GM21423 (cell line): ENCODE results near the gene BABAM2.
"Not testable (repeated sequence)": the region's sequence is repeated elsewhere in the genome, so short reads cannot be mapped to it uniquely, and the experiment has no call there.

Experiments
- ATAC-seq: cut with Tn5 transposase; IDR thresholded peaks from one replicate; pipeline ENCODE4 v1.9.1; 2021; ENCODE audit warnings: mild to moderate bottlenecking, moderate library complexity; ENCODE audit not compliant: unreplicated experiment

The BABAM2 gene

DNA sequence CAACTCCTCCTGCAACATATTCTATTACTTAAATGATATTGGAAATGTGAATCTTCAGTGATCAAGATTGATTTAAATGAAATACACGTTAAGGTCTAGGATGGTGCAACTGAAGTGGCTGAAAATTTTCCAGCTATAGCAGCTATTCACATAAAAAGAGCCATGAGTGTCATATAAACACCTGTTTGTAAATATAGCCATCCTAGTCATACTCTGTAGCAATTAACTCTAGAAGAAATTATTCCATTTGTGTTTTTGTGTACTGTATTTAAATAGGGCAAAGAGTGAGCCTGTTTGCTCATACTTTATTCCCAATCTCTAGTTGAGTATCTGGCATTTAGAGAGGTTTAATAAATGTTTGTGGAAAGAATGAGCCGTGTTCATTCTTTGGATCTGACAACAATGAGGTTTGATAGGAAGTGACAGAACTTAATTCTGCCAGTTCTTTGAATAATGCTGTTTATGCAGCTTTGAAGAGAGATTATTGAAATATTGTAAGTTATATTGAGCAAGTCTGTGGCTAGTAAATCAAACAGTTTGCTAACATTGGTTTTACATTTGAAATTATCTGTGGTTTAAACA lies 49.7 kb downstream of the BABAM2 start:
- ATAC-seq, result no peak

DNA sequence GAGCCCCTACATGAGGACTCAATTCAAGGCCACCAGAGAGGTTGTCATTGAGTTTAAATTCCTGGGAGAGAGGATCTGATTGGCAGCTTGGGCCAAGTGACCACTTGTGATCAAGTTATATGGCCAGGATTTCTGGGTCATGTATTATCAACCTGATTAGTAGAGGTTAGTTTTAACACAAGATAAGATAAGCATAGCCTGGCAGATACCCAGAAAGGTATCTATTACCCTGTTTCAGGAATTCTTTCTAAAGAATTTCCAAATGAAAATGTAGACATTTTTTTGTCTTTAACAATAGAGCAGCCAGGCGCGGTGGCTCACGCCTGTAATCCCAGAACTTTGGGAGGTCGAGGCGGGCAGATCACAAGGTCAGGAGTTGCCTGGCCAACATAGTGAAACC lies 50.5 kb downstream of the BABAM2 start:
- ATAC-seq, result no peak

DNA sequence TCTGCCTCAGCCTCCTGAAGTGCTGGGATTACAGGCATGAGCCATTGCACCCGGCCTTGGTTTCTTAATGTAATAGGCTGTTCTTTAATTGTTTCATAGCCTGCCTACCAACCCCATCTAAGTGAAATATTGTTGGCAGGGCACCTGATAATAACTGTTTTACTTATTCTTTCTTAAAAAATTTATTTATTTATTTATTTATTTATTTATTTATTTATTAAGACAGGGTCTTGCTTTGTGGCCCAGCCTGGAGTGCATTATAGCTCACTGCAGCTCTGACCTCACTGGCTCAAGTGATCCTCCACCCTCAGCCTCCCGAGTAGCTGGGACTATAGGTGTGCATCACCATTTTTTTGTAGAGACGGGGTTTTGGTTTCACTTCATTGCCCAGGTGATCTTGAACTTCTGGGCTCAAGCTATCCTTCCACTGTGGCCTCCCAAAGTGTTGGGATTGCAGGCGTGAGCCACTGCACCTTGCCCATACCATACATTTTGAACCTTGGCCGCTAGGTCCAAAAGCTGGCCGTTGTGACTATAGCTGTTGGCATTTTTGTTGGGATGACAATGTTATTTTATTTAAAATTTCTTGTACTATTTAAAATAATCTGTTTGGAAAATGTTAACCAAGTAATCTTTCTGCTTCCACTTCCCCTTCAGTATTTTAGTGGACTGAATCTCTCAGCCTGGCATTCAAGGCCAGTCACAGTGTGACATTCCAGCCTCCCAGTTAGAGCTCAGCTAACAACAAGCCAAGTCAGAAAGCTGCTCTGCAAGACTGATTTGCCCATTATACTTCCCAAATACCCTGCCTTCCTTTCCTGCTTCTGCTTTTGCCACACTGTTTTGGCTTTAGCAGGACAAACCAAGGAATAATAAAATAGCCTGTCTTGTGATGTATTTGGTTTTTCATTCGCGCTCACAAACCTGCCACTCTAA lies 52.4 kb downstream of the BABAM2 start:
- no peak for ATAC-seq

DNA sequence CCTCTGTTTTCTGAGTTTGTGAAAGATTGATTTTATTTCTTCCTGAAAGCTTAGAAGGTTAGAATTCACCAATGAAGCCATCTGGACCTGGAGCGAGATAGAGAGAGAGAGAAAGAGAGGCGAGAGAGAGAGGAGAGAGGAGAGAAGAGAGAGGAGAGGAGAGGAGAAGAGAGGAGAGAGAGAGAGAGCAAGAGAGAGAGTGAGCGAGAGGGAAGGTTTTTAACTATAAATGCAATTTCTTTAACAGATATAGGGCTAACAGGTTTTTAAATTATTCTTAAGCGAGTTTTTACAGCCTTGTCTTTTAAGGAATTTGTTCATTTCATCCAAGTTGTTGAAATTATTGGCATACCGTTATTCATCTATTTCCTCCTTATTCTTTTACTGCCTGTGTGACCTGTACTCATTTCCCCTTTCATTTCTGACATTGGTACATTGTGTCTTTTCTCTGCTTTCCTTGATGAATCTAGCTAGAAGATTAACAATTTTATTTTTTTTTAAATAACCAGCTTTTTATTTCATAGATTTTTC lies 56.1 kb downstream of the BABAM2 start:
- ATAC-seq, result no peak

DNA sequence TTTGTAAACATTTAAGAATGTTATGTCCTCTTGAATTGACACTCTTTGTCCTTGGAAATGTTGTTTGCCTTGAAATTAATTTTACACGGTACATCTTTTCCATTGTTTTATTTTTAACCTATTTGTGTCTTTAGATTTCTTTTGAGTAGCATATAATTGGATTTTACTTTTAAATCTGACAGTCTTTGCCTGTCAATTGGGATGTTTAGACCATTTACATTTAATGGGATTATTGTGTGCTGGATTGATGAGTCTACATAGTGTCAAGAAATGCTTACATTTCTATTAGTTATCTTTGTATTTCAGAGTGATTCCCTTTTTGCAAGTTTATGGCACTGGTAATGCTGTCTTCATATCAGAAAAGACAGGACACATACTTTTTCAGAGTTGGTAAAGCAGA lies 61.5 kb downstream of the BABAM2 start:
- no peak for ATAC-seq

DNA sequence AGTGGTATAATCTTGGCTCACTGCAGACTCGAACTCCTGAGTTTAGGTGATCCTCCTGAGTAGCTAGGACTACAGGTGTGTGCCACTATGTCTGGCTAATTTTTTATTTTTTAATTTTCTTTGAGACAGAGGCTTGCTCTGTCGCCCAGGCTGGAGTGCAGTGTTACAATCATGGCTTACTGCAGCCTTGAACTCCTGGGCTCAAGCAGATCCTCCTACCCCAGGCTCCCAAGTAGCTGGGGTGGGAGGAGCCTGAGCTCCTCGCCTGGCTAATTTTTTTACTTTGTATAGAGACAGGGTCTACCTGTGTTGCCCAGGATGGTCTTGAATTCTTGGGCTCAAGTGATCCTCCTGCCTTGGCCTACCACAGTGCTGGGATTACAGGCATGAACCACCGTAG lies 62.5 kb downstream of the BABAM2 start:
- ATAC-seq, result no peak

DNA sequence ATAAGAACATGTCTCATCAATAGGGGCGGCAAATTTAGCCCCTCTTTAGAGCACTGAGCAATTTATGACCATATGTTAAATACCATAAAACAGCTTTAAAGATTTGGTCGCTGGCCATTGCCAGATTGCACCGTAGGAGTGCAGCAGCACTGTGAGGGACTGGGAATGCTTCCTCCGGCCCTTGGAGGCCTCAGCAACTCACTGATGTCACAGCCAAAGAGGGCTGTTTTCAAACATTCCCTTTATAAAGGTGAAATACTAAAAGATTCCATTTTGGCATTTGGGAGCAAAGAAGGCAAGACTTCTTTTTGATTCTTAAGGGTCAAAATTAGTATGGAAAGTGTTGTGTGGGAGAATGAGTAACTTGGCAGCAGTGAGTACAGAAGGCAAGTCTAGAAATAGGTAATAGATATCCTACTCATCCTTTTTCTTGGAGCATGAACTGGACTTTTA lies 63.7 kb downstream of the BABAM2 start:
- ATAC-seq, result no peak

DNA sequence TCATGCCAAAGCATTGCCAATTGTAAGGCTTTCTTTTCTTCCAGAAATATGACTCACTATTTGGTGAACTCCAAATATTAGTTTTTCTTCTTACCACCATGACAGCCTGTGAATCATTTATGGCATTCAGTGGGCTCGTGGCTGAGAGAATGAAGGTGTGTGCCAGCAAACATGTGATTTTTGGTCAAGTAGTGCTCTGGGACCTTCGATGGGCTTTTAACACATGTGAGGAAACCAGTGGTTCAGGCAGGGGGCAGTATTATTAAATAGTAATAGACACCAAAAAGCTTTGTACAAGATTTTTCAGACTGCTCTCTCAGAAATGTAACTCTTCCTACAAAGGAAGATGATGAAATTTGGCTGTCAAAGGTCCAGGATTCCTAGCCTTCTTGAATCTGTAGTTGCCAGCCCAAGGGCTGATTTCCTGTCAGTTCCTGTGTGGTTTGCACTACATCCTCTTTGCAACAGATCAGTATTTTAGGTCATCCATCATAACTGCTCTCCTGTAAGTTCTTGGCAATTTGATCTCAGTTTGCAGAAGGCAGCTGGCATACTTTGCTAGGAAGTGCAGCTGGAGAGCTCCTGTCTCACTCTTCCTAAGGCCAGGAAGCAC lies 64.3 kb downstream of the BABAM2 start:
- peak; percentile 64 for ATAC-seq

DNA sequence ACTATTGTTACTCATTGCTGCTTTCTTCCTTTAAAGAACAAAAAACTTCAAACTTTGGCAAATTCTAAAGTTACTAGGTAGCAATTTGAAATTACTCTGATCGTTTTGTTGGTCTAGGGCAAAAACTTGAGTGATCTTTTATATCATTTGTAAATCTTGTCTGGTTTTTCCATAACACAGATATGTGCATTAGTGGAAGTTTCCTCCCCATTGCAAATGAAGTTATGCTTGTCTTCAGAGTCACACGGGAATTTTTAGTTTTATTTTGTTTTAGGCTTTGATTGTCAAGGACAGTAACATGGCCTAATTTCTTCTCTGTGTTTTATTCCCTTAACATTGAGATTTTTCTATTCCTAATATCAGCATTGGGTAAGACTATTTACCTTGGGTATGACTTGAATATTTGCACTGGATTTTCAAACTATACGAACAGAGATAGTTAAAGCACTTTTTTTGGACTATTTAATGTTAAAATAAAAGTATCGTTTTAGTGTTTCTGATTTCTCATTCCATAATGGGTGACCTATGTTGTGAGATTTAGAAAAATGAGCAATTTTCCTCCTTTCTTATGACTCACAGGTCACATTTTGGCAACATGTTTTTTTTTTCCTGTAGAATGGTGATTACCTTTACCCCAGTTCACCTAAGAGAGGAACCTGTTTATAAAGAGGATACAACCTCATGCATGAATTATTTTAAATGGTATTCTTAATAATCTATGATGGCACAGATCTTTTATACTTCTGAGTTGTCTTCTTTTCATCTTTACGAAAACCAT lies 65.0 kb downstream of the BABAM2 start:
- no peak for ATAC-seq

DNA sequence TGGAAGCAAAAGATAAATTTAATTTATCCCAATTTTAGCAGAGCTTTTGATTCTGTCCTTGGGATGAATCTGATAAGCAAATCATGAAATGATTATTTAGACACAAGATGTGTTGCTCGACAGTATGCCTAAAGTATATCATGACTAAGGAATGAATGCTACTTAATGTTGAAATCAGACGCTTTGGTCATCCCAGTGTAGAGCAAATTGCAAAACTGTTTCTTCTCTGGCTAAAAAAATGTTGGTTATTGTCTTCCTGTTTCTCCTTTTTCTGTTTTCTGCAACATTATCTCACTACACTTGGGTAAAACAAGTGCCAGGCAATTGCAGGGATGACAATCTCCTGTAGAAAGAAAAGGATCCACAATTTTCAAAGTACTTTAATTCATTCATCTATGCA lies 66.4 kb downstream of the BABAM2 start:
- ATAC-seq, result no peak

DNA sequence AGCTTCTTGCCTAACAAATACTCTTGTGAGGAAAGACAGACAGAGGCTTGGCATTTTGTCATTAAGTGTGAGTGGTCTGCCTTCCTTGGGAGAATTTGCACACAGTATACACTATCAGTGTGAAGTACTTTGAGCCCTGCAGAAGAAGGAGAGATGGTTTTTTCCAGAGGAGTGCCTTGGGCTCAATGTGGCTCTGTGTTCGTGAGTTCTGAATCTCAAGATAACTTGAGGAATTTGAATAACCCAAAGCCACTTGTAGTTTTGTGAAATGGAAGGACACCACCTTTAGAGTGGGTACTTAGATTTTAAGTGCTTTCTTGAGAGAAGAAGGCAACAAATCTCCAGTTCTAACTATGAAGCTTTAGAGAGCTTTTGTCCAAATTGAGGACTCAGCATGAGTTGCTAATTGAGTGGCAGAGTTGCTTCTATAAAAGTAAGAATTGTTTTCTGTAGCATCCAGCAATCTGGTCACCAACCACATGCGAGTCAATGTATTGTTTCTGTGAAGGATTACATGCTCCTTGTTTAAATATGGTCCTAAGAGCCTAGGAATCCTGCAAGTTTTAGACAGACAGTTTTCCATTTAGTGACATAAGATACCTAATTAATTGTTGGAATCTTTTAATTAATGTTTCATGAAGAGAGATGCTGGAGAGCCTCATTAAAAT lies 68.3 kb downstream of the BABAM2 start:
- ATAC-seq, result no peak

DNA sequence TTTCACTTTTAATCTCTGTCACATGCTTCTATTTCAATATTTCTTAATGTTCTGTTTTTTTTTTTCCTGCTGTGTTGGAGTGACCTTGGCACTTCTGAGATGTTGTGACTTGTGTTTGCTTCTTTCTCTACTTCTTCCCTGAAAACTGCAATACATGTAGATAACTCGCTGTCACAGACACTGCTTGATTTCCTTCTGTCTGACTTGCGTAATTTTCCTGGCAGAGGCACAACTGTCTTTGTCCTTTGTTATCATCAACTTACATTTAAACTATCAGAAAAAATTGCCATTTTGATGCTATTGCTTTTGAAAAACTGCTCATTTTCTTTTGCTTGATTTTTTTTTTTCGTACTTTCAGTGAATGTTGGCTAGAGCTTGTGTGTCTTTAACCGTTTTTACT lies 69.0 kb downstream of the BABAM2 start:
- ATAC-seq, result no peak

DNA sequence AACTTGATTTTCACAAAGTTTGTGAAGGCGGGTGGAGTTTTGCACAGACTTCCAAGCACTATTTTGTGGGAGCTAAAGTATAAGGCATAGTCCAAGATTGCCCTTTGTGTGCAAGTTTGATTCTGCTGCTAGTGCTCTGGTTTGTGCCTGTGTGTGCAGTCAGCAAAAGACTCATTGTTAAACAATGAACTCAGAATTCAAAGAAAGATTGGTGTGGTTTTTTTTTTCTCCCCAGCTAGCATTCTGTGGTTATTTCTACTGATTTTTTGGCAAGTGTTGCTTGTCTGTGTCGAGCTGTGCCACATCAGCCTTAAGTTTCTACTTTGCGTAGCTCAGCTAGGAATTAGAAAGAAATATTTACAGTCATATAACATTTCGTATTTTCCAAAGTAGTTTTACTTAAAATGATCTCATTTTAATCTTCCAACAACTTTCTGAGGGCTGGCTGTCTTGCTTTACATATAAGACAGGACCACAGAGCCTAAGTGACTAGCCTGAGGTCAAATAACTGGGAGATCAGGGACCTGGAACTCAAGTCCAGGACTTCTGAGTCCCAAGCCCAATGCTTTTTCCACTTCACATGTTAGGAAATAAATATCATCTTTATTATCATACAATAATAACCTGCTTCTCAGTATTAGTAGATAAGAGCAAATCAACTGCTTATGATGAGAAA lies 69.8 kb downstream of the BABAM2 start:
- ATAC-seq, result no peak

DNA sequence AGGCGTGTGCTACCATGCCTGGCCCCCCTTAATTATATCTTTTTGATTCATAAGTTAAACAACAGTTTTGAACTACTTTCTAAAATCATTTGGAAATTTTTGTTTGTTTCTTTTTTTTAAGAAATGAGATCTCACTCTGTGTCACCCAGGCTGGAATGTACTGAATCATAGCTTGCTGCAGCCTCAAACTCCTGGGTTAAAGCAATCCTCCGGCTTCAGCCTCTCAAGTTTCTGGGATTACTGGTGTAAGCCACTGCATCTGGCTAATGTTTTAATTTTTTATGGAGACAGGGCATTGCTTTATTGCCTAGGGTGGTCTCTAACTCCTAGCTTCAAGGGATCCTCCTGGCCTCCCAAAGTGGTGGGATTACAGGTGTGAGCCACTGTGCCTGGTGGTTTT lies 71.5 kb downstream of the BABAM2 start:
- no peak for ATAC-seq

DNA sequence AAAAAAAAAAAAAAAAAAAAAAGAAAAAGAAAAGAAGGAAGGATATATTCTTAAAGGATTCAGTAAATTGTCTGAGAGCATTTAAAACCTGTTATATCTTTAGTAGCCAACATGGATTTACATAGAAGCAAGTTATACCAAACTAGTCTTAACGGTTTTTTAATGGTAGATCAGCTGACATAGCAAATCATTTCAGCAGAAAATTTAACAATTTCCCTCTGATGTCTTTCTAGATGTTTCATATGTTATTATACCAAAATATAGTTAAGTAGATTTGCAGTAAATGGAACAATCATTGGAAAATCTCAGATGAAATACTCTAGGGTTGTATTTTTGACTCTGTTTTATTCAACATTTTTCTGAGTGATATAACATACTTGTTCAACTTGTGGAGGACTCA lies 72.9 kb downstream of the BABAM2 start:
- no peak for ATAC-seq

DNA sequence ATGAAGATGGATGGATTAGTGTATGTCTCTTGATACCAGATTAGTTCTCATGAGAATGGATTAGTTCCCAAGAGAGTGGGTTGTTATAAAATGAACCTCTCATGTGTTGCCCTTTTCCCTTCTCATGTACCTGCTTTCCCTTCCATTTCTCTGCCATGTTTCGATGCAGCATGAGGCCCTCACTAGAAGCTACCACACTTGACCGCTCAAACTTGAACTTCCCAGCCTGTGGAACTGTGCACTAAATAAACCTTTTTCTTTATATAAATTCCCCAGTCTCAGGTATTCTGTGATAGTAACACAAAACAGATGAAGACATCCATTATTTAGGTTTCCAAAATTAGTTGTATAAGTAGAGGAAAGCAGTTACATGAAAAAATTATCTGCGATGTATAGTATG lies 73.5 kb downstream of the BABAM2 start:
- no peak for ATAC-seq

DNA sequence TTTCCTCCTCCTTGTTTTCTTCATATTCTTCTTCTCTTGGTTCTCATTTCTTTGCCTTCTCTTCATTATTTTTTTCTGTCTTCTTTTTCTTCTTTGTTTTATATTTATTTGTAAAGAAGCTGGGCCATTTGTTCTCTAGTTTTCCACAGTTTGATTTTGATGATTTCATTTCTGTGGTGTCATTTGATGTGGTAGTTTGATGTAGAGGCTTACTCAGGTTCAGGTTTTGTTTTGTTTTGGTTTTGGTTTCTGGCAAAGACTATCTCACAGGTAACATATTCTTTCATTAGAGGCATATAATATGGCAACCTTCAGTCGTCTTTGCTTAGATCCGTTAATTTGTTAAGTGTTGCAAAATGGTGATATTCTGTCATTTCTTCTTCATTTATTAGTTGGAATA lies 75.3 kb downstream of the BABAM2 start:
- ATAC-seq, result no peak

DNA sequence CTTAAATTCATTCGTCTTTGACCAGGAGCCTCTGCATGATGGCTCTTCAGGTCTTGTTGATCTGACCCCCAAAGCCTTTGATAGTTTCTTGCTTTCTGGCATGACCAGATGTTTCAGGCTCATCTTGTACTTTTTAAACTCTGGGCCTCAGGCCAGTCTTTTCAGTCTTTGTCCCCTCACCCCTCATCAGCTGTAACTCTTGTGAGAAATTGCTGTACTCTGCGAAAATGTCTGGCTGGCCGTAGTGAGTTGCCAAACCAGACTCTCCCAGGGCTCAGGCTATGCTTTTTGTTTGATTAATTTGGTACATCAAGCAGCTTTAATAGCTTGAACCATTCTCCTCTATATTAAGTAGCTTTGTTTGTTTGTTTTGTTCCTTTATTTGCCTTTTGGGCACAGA lies 75.9 kb downstream of the BABAM2 start:
- no peak for ATAC-seq

DNA sequence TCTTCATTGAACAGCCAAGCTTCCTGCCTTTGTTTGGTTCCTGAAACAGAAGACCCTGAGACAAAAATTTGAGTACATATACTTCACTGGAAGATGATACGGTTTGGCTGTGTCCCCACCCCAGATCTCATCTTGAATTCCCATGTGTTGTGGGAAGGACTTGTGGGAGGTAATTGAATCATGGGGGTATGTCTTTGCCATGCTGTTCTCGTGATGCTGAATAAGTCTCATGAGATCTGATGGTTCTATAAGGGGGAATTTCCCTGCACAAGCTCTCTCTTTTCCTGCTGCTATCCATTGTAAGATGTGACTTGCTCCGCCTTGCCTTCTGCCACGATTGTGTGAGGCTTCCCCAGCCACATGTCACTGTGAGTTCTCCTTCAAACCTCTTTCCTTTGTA lies 76.5 kb downstream of the BABAM2 start:
- no peak for ATAC-seq

DNA sequence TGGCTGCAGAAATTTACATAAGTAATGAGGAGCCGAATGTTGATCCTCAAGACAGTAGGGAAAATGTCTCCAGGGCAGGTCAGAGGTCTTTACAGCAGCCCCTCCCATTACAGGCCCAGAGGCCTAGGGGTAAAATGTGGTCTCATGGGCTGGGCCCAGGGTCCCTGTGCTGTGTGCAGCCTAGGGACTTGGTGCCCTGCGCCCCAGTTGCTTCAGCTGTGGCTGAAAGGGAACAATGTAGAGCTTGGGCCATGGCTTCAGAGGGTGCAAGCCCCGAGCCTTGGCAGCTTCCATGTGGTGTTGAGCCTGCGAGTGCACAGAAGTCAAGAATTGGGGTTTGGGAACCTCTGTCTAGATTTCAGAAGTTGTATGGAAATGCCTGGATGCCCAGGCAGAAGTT lies 77.5 kb downstream of the BABAM2 start:
- ATAC-seq, result not testable (repeated sequence)
